ENCODE measurements around the gene DDX54. TPM values are rescaled to one million over a fixed set of nuclear protein-coding genes. Genes with fewer than 3 reads are reported as not detected.

Gene DDX54
- total RNA-seq, 1 donor from 2014 or later: 53.5 TPM

DNA sequence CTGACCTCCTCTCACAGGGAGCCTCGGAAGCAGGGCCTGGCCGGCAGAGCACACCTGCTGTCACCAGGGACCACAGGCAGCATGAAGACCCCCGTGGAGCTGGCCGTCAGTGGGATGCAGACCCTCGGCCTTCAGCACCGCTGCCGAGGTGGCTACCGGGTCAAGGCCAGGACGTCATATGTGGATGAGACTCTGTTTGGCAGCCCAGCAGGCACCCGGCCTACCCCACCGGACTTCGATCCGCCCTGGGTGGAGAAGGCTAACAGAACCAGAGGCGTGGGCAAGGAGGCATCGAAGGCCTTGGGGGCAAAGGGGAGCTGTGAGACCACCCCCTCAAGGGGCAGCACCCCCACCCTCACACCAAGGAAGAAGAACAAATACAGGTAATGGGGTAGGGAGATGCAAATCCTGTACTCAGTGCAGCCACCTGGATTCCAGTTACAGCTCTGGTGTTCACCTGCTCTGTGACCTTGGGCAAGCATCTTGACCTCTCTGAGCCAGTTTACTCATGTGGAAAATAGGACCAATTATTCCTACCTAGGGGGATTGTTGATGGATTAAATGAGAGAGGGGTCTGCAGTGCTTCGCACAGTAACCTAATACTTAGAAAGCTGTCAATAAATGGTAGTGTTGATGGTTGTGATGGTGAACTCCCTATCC, 1.5 kb upstream of the DDX54 start:
- Histone ChIP-seq H3K9ac (ENCODE audit: low read length) (peak overlapping the region; percentile 98), H3K27ac (ENCODE audit: low read depth, low read length) (no peak overlapping the region)
- H3K27ac Mint-ChIP-seq (ENCODE audit: unreplicated experiment): peak overlapping the region; percentile 29

DNA sequence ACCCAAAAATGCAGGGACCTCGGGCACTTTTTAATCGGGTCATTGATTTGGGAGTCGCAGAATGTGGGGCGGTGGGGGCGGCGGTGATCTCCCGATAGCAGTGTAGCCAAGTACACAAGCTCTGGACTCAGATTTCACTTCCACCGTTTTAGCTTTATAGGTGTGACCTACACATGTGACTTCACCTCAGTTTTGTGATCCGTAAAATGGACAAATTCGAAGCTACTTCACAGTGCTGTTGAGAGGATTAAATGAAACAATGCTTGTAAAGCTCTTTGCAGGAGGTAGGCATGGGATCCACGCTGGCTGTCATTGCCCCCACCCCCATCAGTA, 721 bp upstream of the DDX54 start:
- Mint-ChIP-seq H3K27ac (ENCODE audit: unreplicated experiment) (peak overlapping the region; percentile 29), H3K4me3 (ENCODE audit: unreplicated experiment) (peak overlapping the region; percentile 91), H3K36me3 (ENCODE audit: low read depth, unreplicated experiment) (peaks cover 12% of the 10 kb centered on the region), H3K9me3 (ENCODE audit: unreplicated experiment) (no peaks in the 10 kb centered on the region), H3K4me1 (ENCODE audit: low read depth, unreplicated experiment) (peaks cover 6% of the 10 kb centered on the region), H3K27me3 (ENCODE audit: low read depth, unreplicated experiment) (no peaks in the 10 kb centered on the region)
- TF ChIP-seq, protein P1, sequence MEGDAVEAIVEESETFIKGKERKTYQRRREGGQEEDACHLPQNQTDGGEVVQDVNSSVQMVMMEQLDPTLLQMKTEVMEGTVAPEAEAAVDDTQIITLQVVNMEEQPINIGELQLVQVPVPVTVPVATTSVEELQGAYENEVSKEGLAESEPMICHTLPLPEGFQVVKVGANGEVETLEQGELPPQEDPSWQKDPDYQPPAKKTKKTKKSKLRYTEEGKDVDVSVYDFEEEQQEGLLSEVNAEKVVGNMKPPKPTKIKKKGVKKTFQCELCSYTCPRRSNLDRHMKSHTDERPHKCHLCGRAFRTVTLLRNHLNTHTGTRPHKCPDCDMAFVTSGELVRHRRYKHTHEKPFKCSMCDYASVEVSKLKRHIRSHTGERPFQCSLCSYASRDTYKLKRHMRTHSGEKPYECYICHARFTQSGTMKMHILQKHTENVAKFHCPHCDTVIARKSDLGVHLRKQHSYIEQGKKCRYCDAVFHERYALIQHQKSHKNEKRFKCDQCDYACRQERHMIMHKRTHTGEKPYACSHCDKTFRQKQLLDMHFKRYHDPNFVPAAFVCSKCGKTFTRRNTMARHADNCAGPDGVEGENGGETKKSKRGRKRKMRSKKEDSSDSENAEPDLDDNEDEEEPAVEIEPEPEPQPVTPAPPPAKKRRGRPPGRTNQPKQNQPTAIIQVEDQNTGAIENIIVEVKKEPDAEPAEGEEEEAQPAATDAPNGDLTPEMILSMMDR (IDR thresholded peaks at IDR 0.05; ENCODE audit: insufficient read depth, low read depth, low read length): no peak
- TF ChIP-seq EZH2 (IDR thresholded peaks at IDR 0.05; ENCODE audit: insufficient read depth, low read length): no peak
- peaks cover 3% of the 10 kb centered on the region for H3K36me3 ChIP-seq (ENCODE audit: insufficient read depth, low read length)
- H3K9ac ChIP-seq (ENCODE audit: low read length): peak overlapping the region; percentile 98
- H3K4me1 ChIP-seq (ENCODE audit: insufficient read depth, low read length): peaks cover 6% of the 10 kb centered on the region
- no peaks in the 10 kb centered on the region for H3K9me3 ChIP-seq (ENCODE audit: insufficient read depth, low read depth, low read length)
- DNase-seq (ENCODE audit: low read depth) (no peak), FAIRE-seq (no peak)
- H3K4me3 ChIP-seq (ENCODE audit: insufficient read depth, low read depth, low read length): peak overlapping the region; percentile 86
- H2AFZ ChIP-seq (ENCODE audit: low read depth, low read length): peak overlapping the region; percentile 92
- H3K27ac ChIP-seq (ENCODE audit: low read depth, low read length): peak overlapping the region; percentile 97
- H4K20me1 ChIP-seq (ENCODE audit: insufficient read depth, low read length): peaks cover 13% of the 10 kb centered on the region
- H3K27me3 ChIP-seq (ENCODE audit: insufficient read depth, low read length): no peaks in the 10 kb centered on the region
- peak overlapping the region; percentile 85 for H3K4me2 ChIP-seq (ENCODE audit: low read length)
- peaks cover 67% of the 10 kb centered on the region for H3K79me2 ChIP-seq (ENCODE audit: insufficient read depth, low read length)

More for the DNA sequence above, 1.5 kb upstream of the DDX54 start:
- Histone ChIP-seq H2AFZ (ENCODE audit: low read depth, low read length) (no peak overlapping the region), H3K4me1 (ENCODE audit: insufficient read depth, low read length) (peaks cover 6% of the 10 kb centered on the region), H3K79me2 (ENCODE audit: insufficient read depth, low read length) (peaks cover 59% of the 10 kb centered on the region), H3K9me3 (ENCODE audit: insufficient read depth, low read depth, low read length) (no peaks in the 10 kb centered on the region), H4K20me1 (ENCODE audit: insufficient read depth, low read length) (peaks cover 6% of the 10 kb centered on the region), H3K36me3 (ENCODE audit: insufficient read depth, low read length) (peaks cover 3% of the 10 kb centered on the region), H3K4me2 (ENCODE audit: low read length) (peak overlapping the region; percentile 85), H3K4me3 (ENCODE audit: insufficient read depth, low read depth, low read length) (peak overlapping the region; percentile 86), H3K27me3 (ENCODE audit: insufficient read depth, low read length) (no peaks in the 10 kb centered on the region)
- DNase-seq (ENCODE audit: low read depth) (no peak), FAIRE-seq (no peak)
- TF ChIP-seq EZH2 (IDR thresholded peaks at IDR 0.05; ENCODE audit: insufficient read depth, low read length): no peak
- TF ChIP-seq, protein P1 (IDR thresholded peaks at IDR 0.05; ENCODE audit: insufficient read depth, low read depth, low read length): no peak
- H3K27me3 Mint-ChIP-seq (ENCODE audit: low read depth, unreplicated experiment): no peaks in the 10 kb centered on the region
- peaks cover 12% of the 10 kb centered on the region for H3K36me3 Mint-ChIP-seq (ENCODE audit: low read depth, unreplicated experiment)
- peaks cover 6% of the 10 kb centered on the region for H3K4me1 Mint-ChIP-seq (ENCODE audit: low read depth, unreplicated experiment)
- H3K9me3 Mint-ChIP-seq (ENCODE audit: unreplicated experiment): no peaks in the 10 kb centered on the region
- H3K4me3 Mint-ChIP-seq (ENCODE audit: unreplicated experiment): peak overlapping the region; percentile 91

DNA sequence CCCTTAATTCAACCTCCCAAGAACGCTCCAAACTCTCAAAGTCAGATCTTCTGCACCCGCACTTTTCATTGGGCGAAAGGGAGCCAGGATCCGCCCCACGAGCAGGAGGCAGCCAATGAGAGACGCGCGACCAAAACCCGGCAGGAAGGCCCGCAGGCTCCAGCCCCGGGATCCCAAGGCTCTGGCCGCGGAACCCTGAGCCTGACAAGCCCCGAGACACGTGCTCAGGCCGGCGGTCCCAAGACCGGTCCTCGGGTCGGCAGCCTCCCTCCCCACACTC, 438 bp downstream of the DDX54 start:
- H3K79me2 ChIP-seq (ENCODE audit: insufficient read depth, low read length): peaks cover 78% of the 10 kb centered on the region
- no peak for DNase-seq (ENCODE audit: low read depth)

More for the DNA sequence above, 438 bp downstream of the DDX54 start:
- H3K27ac ChIP-seq (ENCODE audit: low read depth, low read length): peak overlapping the region; percentile 97
- FAIRE-seq: no peak
- Mint-ChIP-seq H3K36me3 (ENCODE audit: low read depth, unreplicated experiment) (peaks cover 10% of the 10 kb centered on the region), H3K4me1 (ENCODE audit: low read depth, unreplicated experiment) (peaks cover 6% of the 10 kb centered on the region), H3K27ac (ENCODE audit: unreplicated experiment) (peak overlapping the region; percentile 95), H3K9me3 (ENCODE audit: unreplicated experiment) (no peaks in the 10 kb centered on the region), H3K27me3 (ENCODE audit: low read depth, unreplicated experiment) (no peaks in the 10 kb centered on the region), H3K4me3 (ENCODE audit: unreplicated experiment) (peak overlapping the region; percentile 91)
- peak overlapping the region; percentile 85 for H3K4me2 ChIP-seq (ENCODE audit: low read length)
- peak overlapping the region; percentile 98 for H3K9ac ChIP-seq (ENCODE audit: low read length)
- H2AFZ ChIP-seq (ENCODE audit: low read depth, low read length): peak overlapping the region; percentile 92
- peaks cover 6% of the 10 kb centered on the region for H3K4me1 ChIP-seq (ENCODE audit: insufficient read depth, low read length)
- H3K4me3 ChIP-seq (ENCODE audit: insufficient read depth, low read depth, low read length): peak overlapping the region; percentile 86
- H3K9me3 ChIP-seq (ENCODE audit: insufficient read depth, low read depth, low read length): no peaks in the 10 kb centered on the region
- no peaks in the 10 kb centered on the region for H3K27me3 ChIP-seq (ENCODE audit: insufficient read depth, low read length)
- peaks cover 24% of the 10 kb centered on the region for H4K20me1 ChIP-seq (ENCODE audit: insufficient read depth, low read length)
- H3K36me3 ChIP-seq (ENCODE audit: insufficient read depth, low read length): peaks cover 11% of the 10 kb centered on the region
- TF ChIP-seq, protein P1 (IDR thresholded peaks at IDR 0.05; ENCODE audit: insufficient read depth, low read depth, low read length): no peak
- no peak for TF ChIP-seq EZH2 (IDR thresholded peaks at IDR 0.05; ENCODE audit: insufficient read depth, low read length)

Measured in astrocyte (in vitro differentiated cells and primary cell).